ENCODE measurements around the gene PSMG4.
"Not testable (repeated sequence)": the region's sequence is repeated elsewhere in the genome, so short reads cannot be mapped to it uniquely, and the experiment has no call there.

Gene PSMG4

DNA sequence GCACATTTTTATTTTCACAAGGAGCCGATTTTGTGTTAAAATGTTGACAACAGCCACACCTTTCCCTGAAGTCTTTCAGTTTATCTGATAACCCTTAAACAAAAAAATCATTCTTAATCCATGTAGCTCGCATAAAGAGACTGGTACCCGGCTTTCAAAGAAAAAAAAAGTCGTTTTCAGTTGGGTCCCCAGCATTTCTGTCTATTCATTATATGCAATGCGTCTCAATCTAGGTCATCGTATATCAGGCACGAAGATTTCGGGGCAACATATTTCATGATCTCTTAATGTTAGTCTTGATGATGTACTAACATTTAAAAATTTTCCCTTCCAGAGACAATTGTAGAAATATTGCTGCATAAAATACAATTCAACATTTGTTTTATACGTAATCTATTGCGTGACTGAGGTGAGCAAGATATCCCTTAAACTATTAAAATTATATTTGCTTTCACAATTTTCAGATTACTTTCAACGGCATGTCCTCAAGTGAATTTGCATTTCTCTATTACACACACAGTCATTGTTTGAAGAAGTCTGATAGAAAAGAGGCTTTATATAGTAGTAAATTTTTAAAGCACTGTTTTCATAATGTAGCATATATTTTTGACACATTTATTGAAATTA is 28.4 kb upstream of the PSMG4 start:
- DNase-seq (ENCODE audit: low read depth in 2 of 2): no peak

DNA sequence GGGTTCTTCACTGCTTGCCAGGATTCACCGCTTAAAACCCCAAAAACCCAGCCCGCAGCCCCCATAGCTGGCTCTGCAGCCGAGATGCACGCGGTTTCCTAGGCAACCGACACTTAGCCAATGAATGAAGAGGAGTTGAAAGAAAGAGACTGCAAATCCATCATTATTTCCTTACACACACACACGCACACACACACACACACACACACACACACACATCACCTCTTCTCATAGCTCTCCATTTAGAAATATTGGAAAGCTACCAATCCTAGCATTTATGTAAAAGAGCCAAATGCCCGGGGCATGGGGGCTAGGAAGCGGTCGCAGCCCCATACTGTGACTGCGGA is 27.9 kb upstream of the PSMG4 start:
- no peak for DNase-seq (ENCODE audit: low read depth in 2 of 2)

DNA sequence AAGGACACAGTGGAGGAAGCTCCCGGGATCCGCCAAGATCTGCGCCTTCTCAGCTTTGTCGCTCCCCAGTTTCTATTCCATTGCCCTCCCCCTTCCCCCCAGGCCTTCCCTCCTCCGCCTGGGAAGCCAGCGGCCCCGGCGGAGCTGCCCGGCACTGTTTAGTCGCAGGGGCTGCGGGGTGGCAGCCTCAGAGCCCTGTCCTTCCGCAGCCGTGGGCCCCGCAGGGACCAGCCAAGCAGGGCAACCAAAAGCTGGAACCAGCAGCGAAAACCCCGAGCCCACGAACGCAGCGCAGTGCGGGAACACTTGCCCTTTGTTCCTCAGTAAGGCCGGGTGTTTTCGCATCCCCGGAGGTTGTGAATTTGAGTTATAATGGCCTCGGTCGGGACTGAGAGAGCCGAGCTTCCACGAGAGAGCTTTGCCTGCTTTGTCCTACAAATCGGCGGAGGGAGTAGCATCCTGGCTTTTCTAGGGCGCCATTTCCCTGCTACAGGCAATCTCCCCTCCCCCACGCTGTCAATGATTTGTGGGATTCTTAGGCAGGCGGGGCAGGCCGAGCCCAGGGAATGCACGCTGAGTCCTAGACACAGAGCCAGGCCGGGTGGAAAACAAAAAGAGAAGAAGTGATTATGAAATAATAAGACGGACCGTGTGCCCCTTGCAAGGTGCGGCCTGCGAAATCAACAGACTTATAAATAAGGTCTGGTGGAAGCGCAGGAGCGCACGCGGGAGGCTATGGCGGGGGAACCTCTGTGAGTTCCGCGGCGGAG is 27.3 kb upstream of the PSMG4 start:
- DNase-seq (ENCODE audit: low read depth in 2 of 2): no peak

DNA sequence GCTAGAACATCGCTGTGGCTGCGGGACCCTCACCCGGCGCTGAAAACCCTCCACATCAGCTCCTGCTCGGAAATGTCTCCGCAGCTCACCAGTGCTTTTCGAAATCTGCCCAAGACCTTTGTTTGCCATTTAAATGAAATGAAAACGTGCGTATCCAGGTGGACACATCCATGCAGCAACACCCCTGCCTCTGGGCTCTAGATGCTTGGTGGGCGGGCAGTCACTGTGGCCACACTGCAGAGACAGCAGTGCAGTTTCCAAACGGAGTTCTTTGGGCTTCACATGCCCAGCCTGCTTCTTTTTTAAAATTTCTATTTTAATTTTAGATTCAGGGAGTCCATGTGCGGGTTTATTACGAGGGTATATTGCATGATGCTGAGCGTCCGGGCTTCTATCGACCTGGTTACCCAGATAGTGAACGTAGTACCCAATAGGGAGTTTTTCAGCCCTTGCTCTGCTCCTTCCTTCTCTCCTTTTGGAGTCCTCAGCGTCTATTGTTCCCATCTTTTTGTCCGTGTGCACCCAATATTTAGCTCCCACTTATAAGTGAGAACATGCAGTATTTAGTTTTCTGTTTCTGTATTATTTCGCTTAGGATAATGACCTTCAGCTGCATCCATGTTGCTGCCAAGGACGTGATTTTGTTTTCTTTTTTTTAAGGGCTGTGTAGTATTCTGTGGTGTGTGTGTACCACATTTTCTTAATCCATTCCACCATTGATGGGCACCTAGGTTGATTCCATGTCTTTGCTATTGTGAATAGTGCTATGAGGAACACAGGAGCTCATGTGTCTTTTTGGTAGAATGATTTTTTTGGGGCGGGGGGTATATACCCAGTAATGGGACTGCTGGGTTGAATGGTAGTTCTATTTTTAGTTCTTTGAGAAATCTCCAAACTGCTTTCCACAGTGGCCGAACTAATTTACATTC is 26.5 kb upstream of the PSMG4 start:
- no peak for DNase-seq (ENCODE audit: low read depth in 2 of 2)

DNA sequence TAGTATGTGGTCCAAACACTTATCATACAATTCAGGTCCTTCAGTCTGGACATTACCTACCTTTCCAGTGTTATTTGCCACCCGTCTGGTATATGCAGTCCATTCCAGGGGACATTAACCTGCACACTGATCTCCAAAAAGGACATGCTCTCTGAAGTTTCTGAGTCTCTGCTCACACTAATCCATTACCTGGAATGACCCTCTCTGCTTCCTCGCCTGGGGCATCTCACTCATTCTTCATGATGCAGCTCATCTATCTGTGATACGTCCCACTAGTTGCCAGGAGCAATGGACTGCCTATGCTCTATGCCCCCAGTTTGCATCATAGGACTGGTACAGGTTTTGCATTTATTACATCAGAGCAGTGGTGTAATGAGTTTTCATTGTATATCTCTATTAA is 25.4 kb upstream of the PSMG4 start:
- no peak for DNase-seq (ENCODE audit: low read depth in 2 of 2)

DNA sequence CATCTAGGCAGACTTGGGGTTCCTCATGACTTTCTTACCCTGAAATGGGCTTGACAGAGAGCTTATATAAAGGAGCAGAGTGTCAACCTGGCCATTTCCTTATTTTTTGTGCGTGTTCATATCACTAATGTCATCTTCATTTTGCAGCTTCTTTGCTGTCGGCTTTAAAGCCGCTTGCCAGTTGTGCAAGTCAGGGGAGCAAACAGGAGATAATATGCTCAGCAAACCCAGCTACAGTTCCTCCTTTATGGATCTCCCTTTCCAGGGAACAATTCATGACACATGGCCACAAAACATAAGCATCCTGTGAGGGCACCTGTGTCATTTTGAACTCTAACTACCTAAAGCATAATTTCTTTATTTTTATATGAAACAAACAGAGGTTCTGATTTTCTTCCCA is 24.8 kb upstream of the PSMG4 start:
- no peak for DNase-seq (ENCODE audit: low read depth in 2 of 2)

DNA sequence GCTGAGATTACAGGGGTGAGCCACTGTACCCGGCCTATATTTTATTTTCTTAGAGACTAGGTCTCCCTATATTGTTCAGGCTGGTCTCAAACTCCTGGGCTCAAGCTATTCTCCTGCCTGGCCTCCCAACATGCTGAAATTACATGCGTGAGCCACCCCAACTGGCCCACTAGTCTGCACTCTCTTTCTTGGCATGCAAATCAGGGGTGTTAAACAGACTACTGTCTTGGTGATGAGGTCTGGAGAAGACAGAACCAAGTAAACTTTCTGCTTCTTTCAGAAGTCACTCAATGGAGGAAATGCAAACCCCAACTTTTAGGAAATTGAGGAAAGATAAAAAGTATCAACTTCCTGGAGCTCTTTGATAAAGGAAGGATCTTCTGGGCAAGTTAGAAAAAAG is 23.3 kb upstream of the PSMG4 start:
- DNase-seq (ENCODE audit: low read depth in 2 of 2): no peak

DNA sequence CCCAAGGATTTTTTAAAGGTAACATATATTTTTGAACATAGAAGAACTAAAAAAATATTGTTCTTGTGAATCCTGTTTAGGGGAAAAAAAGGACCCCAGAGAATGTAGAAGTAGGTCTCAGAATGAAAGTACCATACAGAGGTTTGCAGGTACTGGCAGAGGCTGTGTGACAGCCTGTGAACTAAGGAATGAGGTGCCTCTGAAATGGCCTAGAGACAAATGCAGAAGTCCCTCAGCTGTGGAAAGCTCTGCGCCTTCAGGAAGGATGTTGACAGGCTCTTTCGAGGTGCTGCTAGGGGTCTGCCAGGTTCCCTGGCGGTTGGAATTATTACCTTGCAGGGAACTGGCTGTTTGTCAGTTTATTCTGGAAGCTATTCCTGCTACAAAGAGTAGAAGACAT is 22.7 kb upstream of the PSMG4 start:
- DNase-seq (ENCODE audit: low read depth in 2 of 2): no peak

DNA sequence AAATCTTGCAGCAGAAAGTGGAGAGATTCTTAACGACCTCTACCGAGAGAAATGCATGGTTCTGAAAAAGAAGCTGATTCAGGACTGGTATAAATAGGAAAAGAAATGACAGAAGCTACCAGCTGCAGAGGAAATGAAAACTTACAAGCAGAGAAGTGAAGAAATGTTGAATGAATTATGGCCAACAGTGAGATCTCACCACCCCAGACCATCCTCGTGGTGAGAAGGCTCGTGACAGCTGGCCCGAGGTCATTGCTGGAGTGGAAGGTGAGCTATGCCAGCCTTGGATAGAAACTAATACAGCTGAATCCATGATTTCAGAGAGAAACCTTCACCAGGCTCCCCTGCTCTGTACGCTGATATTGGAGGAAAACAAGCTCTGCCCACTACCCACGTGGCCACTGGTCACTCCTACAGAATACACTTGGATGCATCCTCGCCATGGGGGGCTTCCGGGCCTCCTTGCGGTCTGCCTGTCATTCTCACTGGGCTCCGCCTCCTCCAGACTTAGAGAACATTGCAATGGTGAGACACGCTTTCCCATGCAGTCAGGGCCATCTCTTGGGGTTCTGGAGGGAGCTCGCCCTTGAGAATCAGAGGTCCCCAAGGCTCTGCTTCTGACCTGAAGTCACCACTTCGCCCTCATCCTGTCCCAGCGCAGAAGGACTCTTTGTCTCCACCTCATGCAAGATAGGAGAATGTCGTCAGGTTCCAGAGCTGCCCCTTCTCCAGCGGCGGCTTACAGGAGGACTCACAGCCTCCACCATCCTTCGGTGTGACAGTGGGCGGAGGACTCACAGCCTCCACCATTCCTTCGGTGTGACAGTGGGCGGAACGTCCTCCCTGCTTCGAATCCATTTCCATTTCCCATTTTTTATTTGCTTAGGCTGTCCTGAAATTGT is 20.7 kb upstream of the PSMG4 start:
- DNase-seq (ENCODE audit: low read depth in 2 of 2): no peak

DNA sequence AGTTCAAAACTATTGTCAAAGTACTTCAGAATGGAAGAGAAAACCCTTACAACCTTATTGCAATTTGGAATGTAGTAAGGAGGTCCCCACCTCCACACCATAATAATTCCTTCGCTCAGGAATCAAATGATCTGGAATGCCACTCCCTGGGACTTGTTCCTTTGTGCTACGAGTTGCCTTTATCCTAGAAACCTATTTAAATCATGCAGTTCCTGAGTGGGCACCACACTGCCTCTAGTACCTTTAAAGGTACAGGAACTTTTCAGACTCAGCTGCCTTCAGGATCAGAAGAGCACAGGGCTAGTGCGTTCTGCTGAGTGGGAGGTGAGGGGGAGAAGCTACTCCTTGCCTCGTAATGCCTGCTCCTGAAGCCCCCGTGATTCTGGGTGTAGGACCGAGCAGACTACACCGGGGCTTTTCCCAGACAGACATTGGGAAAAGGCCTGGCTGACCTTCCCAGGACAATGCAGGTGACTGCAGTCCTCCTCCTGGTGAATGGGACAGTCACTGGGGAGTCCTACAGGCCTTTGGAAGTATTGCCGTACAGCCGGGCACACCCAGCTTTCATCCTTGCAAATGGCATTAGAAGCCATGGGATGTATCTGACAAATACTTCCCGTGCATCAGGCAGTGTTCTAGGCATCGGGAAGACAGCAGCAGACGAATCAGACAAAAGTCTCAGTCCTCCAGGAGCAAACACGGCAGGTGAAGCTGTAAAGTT is 19.5 kb upstream of the PSMG4 start:
- DNase-seq (ENCODE audit: low read depth in 2 of 2): no peak

DNA sequence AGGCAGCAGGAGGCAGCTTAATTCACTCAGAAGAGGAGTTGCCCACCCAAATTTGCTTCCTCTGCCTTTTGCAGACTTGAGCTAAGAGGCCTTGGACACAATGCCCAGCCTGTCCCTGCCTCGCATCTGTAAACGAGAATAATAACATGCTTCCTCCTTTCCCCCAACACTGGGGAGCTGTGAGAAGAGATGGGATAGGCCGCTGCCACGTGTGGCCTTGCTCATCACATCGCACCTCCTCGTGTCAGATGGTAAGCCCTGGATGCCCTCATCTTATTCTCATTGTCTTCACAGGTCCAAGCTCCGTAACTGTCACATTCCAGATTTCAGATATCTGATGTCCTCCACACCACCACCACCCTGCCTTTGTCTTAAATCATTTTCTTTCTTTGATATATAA is 18.2 kb upstream of the PSMG4 start:
- no peak for DNase-seq (ENCODE audit: low read depth in 2 of 2)

DNA sequence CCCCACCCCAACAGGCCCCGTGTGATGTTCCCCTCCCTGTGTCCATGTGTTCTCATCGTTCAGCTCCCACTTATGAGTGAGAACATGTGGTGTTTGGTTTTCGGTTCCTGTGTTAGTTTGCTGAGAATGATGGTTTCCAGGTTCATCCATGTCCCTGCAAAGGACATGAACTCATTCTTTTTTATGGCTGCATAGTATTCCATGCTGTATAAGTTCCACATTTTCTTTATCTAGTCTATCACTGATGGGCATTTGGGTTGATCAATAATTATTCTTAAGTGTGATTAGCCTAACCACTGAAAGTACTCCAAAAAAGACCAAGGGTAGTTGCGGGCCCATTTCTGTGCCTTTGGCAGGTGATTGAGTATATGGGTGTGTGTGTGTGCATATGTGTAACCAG is 17.0 kb upstream of the PSMG4 start:
- DNase-seq (ENCODE audit: low read depth in 2 of 2): not testable (repeated sequence)

DNA sequence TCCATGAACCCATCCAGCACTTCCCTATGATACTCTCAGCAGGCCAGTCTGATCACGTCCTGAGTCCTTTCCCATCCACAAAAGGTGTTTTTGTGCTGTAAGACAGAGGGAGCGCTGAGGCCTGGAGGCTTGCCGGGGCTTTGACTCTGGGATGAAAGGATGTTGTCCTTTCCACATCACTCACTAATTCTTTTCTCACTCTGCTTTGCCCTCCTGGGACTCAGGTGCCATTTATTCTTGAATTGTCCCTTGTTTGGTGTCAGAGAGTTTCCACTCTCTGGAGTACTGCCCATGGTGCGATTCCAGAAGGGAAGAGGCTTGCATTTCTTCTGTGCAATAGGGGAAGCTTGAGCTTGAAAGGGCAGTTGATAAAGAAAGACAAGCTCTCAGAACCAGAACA is 16.0 kb upstream of the PSMG4 start:
- DNase-seq (ENCODE audit: low read depth in 2 of 2): no peak

DNA sequence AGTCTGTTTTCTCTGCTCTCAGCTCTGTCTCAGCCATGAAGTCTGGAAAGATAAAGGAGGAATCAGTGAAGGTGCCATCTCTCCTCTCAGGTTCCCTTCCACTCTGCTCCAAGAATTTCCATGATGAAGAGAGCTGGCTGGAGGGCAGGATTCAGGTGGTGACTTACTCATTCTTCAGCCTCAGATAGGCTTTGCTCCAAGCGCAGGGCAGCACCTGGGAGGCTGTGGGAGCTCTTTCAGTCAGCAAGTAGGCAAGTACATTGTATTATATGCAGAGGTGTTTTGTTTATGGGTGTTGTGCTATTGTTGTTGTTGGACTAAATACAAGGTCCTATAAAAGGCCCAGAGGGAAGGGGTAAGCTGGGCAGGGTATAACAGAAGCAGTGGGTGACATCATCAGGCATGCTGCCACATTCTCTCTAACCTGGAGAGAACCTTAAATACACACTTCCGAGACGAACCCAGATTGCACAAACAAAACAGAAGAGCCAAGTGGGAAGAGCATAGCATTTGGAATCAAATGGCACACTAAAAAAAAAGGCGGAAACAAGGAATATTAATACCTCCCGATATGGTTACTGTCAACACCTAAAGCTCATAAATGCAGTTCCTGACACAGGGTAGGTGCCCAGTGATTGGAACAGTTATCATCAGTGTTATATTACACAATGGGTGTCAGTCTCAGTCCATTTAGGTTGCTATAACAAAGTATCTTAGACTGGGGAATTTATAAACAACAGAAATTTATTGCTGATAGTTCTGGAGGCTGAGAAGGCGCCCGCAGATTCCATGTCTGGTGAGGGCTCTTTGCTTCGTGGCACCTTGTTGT is 14.5 kb upstream of the PSMG4 start:
- DNase-seq (ENCODE audit: low read depth in 2 of 2): no peak

DNA sequence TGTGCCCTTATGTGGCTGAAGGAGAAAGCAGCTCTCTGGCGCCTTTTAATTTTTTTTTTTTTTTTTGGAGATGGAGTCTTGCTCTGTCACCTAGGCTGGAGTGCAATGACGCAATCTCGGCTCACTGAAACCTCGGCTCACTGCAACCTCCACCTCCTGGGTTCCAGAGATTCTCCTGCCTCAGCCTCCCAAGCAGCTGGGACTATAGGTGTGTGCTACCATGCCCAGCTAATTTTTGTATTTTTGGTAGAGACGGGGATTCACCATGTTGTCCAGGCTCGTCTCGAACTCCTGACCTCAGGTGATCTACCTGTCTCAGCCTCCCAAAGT is 13.9 kb upstream of the PSMG4 start:
- not testable (repeated sequence) for DNase-seq (ENCODE audit: low read depth in 2 of 2)

DNA sequence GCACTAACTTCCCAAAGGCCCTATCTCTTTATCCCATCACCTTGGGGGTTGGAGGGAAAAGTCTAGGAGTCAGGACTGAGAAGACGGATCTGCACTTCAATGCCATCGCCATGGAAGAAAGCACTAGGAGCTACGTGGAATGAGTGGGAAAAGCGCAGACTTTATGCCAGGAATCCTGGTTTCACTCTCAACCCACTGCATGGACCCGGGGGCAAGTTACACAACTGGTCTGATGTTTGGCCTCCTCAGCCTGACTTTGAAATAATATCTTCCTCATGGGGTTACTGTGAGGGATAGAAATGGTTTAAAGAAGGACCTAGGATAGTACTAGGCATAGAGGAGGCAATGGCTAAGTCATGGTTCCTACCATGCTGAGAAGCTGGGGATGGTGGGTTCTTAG is 13.5 kb upstream of the PSMG4 start:
- DNase-seq (ENCODE audit: low read depth in 2 of 2): no peak

DNA sequence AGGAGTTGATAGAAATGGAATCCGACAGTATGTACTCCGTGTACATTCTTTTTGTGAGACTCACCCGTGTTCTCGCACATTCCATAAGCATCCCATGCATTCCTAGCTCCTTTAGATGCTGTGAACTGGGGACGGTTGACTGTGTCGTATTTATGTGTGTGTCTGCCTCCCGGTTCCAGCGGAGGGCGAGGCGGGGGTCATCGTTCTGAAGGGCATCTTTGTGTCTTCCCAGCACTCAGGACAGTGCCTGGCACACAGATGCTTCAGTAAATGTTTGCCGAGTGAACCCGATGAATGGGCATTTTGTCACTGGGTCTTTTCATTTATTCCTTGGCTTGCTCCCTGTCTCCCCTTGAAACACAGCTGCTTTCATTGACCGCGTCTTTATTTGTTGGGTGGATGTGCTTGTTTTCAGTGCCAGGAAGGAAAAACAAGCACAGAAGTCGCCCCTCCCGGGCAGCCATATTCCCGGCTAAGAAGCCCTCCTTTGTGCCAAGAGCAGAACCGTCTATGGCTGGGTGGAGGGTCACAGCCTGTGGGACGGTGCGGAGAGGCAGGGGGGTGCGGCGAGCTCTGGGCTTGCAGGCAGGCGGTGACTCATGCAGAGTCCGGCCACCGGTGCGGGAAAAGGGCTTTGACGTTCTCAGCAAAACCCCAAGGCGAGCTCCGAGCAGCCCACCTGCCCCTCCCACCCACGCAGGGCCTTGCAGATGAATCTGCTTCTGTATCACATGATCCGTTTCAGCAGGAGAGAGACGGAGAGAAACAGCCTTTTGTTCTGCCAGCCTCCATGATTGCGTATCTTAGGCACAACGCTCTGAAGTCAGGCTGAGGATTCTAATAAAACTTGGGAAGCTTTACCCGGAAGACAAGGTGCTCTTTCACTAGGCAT is 11.2 kb upstream of the PSMG4 start:
- no peak for DNase-seq (ENCODE audit: low read depth in 2 of 2)

DNA sequence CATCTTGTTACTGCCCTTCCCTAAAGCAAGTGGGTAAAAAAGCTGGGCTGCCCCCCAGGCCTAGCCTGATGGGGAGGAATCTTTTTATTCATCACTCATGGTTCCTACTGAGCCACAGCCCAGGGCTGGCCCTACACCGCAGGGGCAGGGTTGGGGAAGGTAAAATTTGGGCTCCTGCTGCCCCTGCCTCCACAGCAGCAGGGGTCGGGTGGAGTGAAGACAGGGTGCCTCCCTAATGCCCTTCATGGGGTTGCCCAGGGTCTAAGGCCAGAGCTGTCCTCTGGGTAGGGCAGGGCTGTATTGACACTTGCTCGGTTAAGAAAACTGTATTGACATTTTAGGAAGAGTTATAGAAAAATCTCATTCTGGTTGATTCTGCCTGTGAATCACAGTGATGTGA is 8.9 kb upstream of the PSMG4 start:
- no peak for DNase-seq (ENCODE audit: low read depth in 2 of 2)

DNA sequence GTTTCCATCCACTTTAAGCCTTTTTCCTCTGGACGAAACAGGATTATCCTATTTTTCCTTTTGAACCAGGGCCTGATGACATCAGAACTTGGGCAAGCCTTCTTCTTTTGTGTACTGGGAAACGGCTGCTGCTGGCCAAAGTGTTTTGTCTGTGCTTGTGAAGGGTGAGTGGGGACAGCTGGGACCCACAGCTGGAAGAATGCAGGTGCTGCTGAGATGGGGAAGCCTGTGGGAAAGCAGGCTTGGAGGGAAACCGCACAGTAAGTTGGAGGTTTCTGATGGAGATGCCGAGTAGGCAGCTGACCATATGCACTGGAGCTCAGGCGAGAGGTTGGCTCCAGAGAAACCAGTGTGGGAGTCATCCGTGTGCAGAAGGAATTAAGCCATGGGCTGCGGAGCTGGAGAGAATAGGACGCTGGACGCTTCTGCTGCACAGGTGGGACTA is 8.5 kb upstream of the PSMG4 start:
- DNase-seq (ENCODE audit: low read depth in 2 of 2): no peak
